Bronchial epithelial cell (primary cell): ENCODE data around the gene LANCL3. TPM values are rescaled to one million over a fixed set of nuclear protein-coding genes. Genes with fewer than 3 reads are reported as not detected.
"Not testable (repeated sequence)": the region's sequence is repeated elsewhere in the genome, so short reads cannot be mapped to it uniquely, and the experiment has no call there.

Experiments
- DNase-seq: peaks from one replicate; pipeline ENCODE4 v3.0.0-alpha.2; 2010; ENCODE audit warnings: low read depth
- FAIRE-seq: peaks from 2 replicates; lab custom pipeline; 2011; peaks lifted over from hg19 to GRCh38; lab: Jason Lieb, UNC
- H3K27me3 ChIP-seq: 2 replicates; pipeline ENCODE4 v1.5.1; 2011; ENCODE audit warnings: low read length; ENCODE audit not compliant: control insufficient read depth, insufficient read depth
- H3K36me3 ChIP-seq: 2 replicates; pipeline ENCODE4 v1.5.1; 2011; ENCODE audit warnings: low read length; ENCODE audit not compliant: control insufficient read depth, insufficient read depth
- H3K4me3 ChIP-seq: 2 replicates; pipeline ENCODE4 v1.5.1; 2011; ENCODE audit warnings: mild to moderate bottlenecking, low read depth, low read length, control low read depth
- total RNA-seq: library from RNA; depleted of rRNA; stranded (reverse); fragments of >200 nt; gene quantifications from 2 replicates; pipeline ENCODE4 v1.2.1, GENCODE V29; 2014
- TF ChIP-seq, protein P1 (sequence below): IDR thresholded peaks from 2 replicates; pipeline ENCODE4 v1.5.1; 2011; ENCODE audit warnings: mild to moderate bottlenecking, moderate library complexity, low read length, control low read depth, inconsistent platforms; ENCODE audit not compliant: insufficient read depth, severe bottlenecking

Gene LANCL3
- total RNA-seq, 1 donor from 2014 or later: 0.26 TPM

- Histone ChIP-seq H3K4me3 (no peak overlapping the region), H3K36me3 (no peaks in the 10 kb centered on the region), H3K27me3 (no peaks in the 10 kb centered on the region)
- FAIRE-seq (no peak), DNase-seq (no peak)
- TF ChIP-seq, protein P1, sequence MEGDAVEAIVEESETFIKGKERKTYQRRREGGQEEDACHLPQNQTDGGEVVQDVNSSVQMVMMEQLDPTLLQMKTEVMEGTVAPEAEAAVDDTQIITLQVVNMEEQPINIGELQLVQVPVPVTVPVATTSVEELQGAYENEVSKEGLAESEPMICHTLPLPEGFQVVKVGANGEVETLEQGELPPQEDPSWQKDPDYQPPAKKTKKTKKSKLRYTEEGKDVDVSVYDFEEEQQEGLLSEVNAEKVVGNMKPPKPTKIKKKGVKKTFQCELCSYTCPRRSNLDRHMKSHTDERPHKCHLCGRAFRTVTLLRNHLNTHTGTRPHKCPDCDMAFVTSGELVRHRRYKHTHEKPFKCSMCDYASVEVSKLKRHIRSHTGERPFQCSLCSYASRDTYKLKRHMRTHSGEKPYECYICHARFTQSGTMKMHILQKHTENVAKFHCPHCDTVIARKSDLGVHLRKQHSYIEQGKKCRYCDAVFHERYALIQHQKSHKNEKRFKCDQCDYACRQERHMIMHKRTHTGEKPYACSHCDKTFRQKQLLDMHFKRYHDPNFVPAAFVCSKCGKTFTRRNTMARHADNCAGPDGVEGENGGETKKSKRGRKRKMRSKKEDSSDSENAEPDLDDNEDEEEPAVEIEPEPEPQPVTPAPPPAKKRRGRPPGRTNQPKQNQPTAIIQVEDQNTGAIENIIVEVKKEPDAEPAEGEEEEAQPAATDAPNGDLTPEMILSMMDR: no peak
Observed at GRCh38 chrX:37641859-37642258, 70.4 kb downstream of the LANCL3 start.

DNA sequence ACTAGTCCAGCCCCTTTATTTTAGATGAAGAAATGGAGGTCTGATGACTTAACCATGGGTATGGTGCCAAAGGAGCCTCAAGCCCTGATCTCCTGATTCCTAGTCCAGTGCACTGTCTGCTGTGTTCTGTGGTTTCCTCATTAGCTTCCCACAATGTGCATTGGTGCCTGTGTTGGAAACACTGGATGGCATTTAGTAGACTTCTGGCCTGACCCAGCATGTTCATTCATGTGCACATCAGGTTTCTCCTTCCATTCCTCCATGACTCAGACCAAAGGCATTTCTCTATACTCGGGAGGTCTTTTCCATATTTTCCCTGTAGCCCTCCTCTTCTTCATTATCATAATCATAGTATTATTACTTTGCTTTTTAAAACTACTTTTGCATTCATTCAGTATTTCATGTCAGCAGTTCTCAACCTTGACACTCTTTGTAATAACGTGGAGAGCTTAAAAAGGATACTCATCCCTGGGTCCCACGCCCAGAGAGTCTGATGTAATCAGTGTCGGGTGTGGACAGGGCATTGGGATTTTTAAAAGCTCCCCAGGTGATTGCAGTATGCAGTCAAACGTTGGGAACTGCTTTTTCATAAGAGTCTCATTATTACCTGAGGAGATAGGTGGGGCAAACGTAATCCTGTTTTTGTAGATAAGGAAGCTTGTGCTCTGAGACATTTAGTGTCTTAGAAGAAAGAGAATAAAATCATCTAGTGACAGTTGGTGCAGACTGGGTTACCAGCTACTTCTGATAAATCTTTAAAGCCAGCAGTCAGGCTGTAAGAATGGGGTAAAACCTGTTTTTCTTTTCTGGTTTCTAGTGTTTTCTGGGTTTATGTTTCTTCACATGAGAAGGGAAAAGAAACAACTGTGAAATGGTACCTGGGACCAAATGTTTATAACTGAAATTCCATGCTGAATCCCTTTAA lies 73.2 kb downstream of the LANCL3 start:
- TF ChIP-seq, protein P1: no peak
- Histone ChIP-seq H3K27me3 (no peaks in the 10 kb centered on the region), H3K4me3 (no peak overlapping the region), H3K36me3 (no peaks in the 10 kb centered on the region)
- DNase-seq: peak; percentile 91
- no peak for FAIRE-seq

GRCh38 chrX:37646254-37646653 lies 74.8 kb downstream of the LANCL3 start:
- TF ChIP-seq, protein P1: no peak
- DNase-seq (peak; percentile 4), FAIRE-seq (no peak)
- Histone ChIP-seq H3K4me3 (no peak overlapping the region), H3K27me3 (no peaks in the 10 kb centered on the region), H3K36me3 (no peaks in the 10 kb centered on the region)

DNA sequence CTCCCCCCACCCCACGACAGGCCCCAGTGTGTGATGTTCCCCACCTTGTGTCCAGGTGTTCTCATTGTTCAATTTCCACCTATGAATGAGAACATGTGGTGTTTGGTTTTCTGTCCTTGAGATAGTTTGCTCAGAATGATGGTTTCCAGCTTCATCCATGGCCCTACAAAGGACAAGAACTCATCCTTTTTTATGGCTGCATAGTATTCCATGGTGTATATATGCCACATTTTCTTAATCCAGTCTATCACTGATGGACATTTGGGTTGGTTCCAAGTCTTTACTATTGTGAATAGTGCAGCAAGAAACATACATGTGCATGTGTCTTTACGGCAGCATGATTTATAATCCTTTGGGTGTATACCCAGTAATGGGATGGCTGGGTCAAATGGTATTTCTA lies 79.4 kb downstream of the LANCL3 start:
- not testable (repeated sequence) for H3K36me3 ChIP-seq, H3K4me3 ChIP-seq, DNase-seq, FAIRE-seq, H3K27me3 ChIP-seq

DNA sequence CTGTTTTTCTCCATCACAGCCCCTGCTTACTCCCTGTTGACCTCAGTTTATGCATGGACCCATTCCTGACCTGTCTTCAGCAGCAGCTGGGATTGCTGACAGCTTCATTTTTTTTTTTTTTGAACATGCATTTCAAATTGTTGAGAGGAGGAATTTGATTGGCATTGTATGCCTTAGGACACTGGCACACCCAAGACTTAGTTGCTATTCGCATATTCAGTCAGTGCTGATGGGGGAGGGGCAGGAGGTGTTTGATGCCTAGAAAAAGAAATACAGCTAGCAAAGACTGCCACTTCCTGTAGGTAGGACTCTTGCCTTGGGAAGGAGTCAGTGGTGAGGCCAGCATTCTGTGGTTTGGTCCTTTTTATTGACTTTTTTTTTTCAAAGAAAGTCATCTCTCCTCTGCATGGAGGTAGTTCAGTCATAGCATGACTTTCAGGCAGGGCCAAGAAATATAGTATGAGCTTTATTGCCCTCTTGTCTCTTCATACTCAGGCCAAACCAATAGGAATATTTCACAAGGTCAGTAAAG lies 80.5 kb downstream of the LANCL3 start:
- Histone ChIP-seq H3K36me3 (no peaks in the 10 kb centered on the region), H3K4me3 (no peak overlapping the region), H3K27me3 (no peaks in the 10 kb centered on the region)
- DNase-seq (no peak), FAIRE-seq (no peak)
- TF ChIP-seq, protein P1: no peak

DNA sequence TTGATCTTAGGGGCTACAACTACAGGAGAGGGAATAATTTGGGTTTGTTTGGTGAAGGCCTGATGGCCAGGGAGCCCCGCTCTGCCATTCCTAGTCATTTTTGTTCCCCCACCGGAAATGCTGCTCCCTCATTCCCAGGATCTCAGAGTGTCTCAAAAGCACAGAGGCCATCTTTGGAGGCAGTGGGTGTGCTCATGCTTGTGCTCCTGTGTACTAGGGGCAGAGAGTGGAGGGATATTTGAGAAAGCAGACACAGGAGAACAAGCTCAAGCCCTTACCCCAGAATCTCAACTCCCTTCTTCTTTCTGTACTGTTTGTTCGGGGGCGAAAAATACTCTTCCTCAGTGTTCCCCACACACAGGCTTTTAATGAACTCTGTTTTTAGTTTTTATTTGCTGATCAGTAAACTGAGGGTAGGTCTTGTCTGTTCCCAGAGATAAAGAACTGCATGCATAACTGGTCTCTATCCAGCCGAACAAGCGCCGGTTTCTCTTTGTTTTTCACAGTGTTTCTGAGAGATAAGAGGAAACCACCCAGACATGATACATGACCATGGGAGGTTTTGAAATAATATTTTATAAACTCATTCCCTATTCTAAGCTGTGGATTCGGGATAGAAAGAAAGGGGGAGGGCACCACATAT lies 81.2 kb downstream of the LANCL3 start:
- TF ChIP-seq, protein P1: no peak
- no peaks in the 10 kb centered on the region for H3K36me3 ChIP-seq
- FAIRE-seq (no peak), DNase-seq (no peak)
- no peaks in the 10 kb centered on the region for H3K27me3 ChIP-seq
- no peak overlapping the region for H3K4me3 ChIP-seq
